HepG2 (cell line): Measurements from ENCODE around the gene HPS1. TPM values are rescaled to one million over a fixed set of nuclear protein-coding genes. Genes with fewer than 3 reads are reported as not detected.

Experiments
- ATAC-seq: fragments of 200-7000 bp; cut with Tn5 transposase; 3 replicates; pipeline ENCODE4 v1.9.1; 2020; ENCODE audit warnings: mild to moderate bottlenecking, moderate library complexity
- BruUV-seq: library from RNA; stranded (reverse); fragments of 400-500 nt; replicated peaks from 2 replicates; lab custom pipeline; 2021; lab: Mats Ljungman, UMichigan
- CTCF ChIA-PET: fragments of 300-600 bp; formaldehyde crosslinking; extraction: SDS; loops from one replicate; lab custom pipeline; 2021; ENCODE audit warnings: low total read pairs, inconsistent platforms, low intra/inter-chr PET ratio; lab: Yijun Ruan, JAX
- POLR2A ChIA-PET: fragments of 350-600 bp; sonication (Branson Sonifier 250); formaldehyde crosslinking; loops from one replicate; lab custom pipeline; 2020; ENCODE audit warnings: antibody characterized with exemption, inconsistent platforms; lab: Yijun Ruan, JAX
- DNase-seq: peaks from one replicate; pipeline ENCODE4 v3.0.0-alpha.2; 2015; ENCODE audit warnings: low spot score
- FAIRE-seq: peaks from 3 replicates; lab custom pipeline; 2011; peaks lifted over from hg19 to GRCh38; lab: Jason Lieb, UNC
- H2AFZ ChIP-seq: one replicate; pipeline ENCODE4 v1.6.1; 2011; ENCODE audit warnings: low read length, inconsistent platforms
- H3K27ac ChIP-seq: fragments of 300-600 bp; 3 replicates; pipeline ENCODE4 v1.8.0; 2011; ENCODE audit warnings: mixed run types, mild to moderate bottlenecking, mixed read lengths, low read length, inconsistent platforms; ENCODE audit not compliant: insufficient read depth; ENCODE audit errors: extremely low read length
- H3K27me3 ChIP-seq, 2 experiments: fragments of 200-600 bp in 1 of 2; 2 replicates in 1 of 2; 3 replicates in 1 of 2; pipeline versions ENCODE4 v1.6.0 to v1.8.0; 2011; ENCODE audit warnings: low read length in 2 of 2, mild to moderate bottlenecking in 2 of 2, moderate library complexity in 2 of 2, inconsistent platforms in 1 of 2; ENCODE audit not compliant: insufficient read depth in 2 of 2, control insufficient read depth in 1 of 2
- H3K36me3 ChIP-seq, 2 experiments: fragments of 200-600 bp in 1 of 2; replicated peaks in 1 of 2; 2 replicates in 1 of 2; 3 replicates in 1 of 2; pipeline versions ENCODE4 v1.5.1 to v1.8.0; 2011; ENCODE audit warnings: low read length in 2 of 2, inconsistent platforms in 1 of 2; ENCODE audit not compliant: insufficient read depth in 2 of 2, control insufficient read depth in 1 of 2
- H3K4me1 ChIP-seq: 2 replicates; pipeline ENCODE4 v1.5.1; 2012; ENCODE audit warnings: low read length, inconsistent platforms; ENCODE audit not compliant: insufficient read depth
- H3K4me2 ChIP-seq: 2 replicates; pipeline ENCODE4 v1.6.0; 2011; ENCODE audit warnings: low read depth, low read length, inconsistent platforms
- H3K4me3 ChIP-seq, 3 experiments: fragments of 200-600 bp in 1 of 3; sonication (generic), shearing (Covaris generic) in 1 of 3; replicated peaks in 1 of 3; 2 replicates each; pipeline ENCODE4 v1.5.1; 2011 to 2016; ENCODE audit warnings: low read length in 3 of 3, inconsistent platforms in 2 of 3, low read depth in 2 of 3, mild to moderate bottlenecking in 2 of 3, control low read depth in 1 of 3, mixed read lengths in 1 of 3; ENCODE audit not compliant: insufficient read depth in 1 of 3
- H3K79me2 ChIP-seq: one replicate; pipeline ENCODE4 v1.6.1; 2011; ENCODE audit warnings: low read length, inconsistent platforms; ENCODE audit not compliant: insufficient read depth
- H3K9ac ChIP-seq: 2 replicates; pipeline ENCODE4 v1.6.0; 2011; ENCODE audit warnings: mild to moderate bottlenecking, low read depth, low read length, inconsistent platforms; ENCODE audit not compliant: insufficient read depth
- H3K9me3 ChIP-seq: 2 replicates; pipeline ENCODE4 v1.5.1; 2012; ENCODE audit warnings: mild to moderate bottlenecking, low read length
- H4K20me1 ChIP-seq: 2 replicates; pipeline ENCODE4 v1.6.0; 2011; ENCODE audit warnings: inconsistent platforms, mild to moderate bottlenecking, low read length, moderate library complexity; ENCODE audit not compliant: insufficient read depth
- CEBPG ChIP-seq: IDR thresholded peaks from 2 replicates; pipeline ENCODE4 v1.6.1; 2016
- MLLT10 ChIP-seq: sonication (generic); formaldehyde crosslinking; IDR thresholded peaks from 2 replicates; pipeline ENCODE4 v1.4.0; 2020; ENCODE audit warnings: missing genetic modification reagents
- SIN3B ChIP-seq: fragments of 150-350 bp; IDR thresholded peaks from 2 replicates; pipeline ENCODE4 v1.6.1; 2014; ENCODE audit warnings: low read length
- ZNF160 ChIP-seq: sonication (generic); formaldehyde crosslinking; IDR thresholded peaks from 2 replicates; pipeline ENCODE4 v1.8.0; 2022; ENCODE audit warnings: mild to moderate bottlenecking, inconsistent platforms, missing genetic modification reagents
- WGBS: methylation state at CpG from one replicate; pipeline ENCODE4 v1.1.6; 2017; ENCODE audit warnings: low lambda C conversion rate; 5-methylcytosine and 5-hydroxymethylcytosine counted together
- in situ Hi-C: cut with HindIII; loops from 2 replicates; pipeline ENCODE4 v1.10.0; 2017; ENCODE audit warnings: low pct_unique_long_range_greater_than_20kb; ENCODE audit not compliant: extremely low pct_ligation_motif_present
- intact Hi-C: fragments of 100-400 bp; cut with micrococcal nuclease; formaldehyde crosslinking; loops from one replicate; pipeline ENCODE4 v1.10.0; 2022; ENCODE audit not compliant: unreplicated experiment
- polyA plus RNA-seq, 8 experiments: library from polyadenylated mRNA; depleted of rRNA in 3 of 8; stranded (reverse) in 7 of 8; unstranded in 1 of 8; fragments of >200 nt; fragmentation: Illumina TruSeq in 4 of 8; extraction: Trizol in 4 of 8; gene quantifications; 2 replicates each; pipeline versions ENCODE4 v1.2.1 to v1.2.3, GENCODE V29; 2011 to 2016; ENCODE audit warnings: low read depth in 4 of 8, missing spikeins in 1 of 8, mixed read lengths in 1 of 8; ENCODE audit not compliant: insufficient read depth in 1 of 8
- total RNA-seq, 5 experiments: library from RNA; depleted of rRNA; stranded (reverse); fragments of >200 nt; fragmentation: Illumina TruSeq; extraction: Trizol; gene quantifications; 2 replicates each; pipeline ENCODE4 v1.2.3, GENCODE V29; 2016; ENCODE audit warnings: low read depth in 1 of 5
- TF ChIP-seq, protein P1 (sequence below), 2 experiments: sonication (generic) in 1 of 2; formaldehyde crosslinking in 1 of 2; IDR thresholded peaks; 2 replicates each; pipeline versions ENCODE4 v1.4.0 to v1.6.1; 2016 to 2020; ENCODE audit warnings: borderline replicate concordance in 1 of 2, low read depth in 1 of 2, mild to moderate bottlenecking in 1 of 2, missing genetic modification reagents in 1 of 2

The HPS1 gene
- total and polyA plus RNA-seq, 2 of the 13 experiments (the other 11 are each of a cell fraction or from before 2014, with no cell fraction given): 24.6 to 25.8 TPM

DNA sequence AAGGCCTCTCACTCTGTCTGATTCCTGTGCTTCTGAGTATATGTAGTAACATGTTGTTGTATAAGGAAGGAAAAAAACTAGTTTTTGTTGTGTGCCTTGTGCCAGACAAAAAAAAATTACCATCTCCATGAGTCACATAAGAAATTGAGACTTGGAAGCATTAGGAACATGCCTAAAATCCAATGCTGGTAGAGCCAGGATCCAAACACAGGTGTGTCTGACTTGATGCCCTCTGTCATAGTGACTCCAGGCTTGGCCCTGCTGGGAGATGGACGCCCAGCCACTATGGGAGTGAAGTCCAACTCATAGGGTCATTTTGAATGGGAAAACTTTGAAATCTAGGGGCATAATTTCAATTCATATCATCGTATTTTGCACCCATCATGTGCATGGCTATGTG lies 69.7 kb downstream of the HPS1 start:
- no peaks in the 10 kb centered on the region for H3K36me3 ChIP-seq
- ChIA-PET POLR2A (no interaction called here), CTCF (no interaction called here)
- no peak overlapping the region for H3K4me3 ChIP-seq
- no peaks in the 10 kb centered on the region for H3K79me2 ChIP-seq
- in situ Hi-C loops (no loop called here), intact Hi-C loops (no loop called here)
- FAIRE-seq (no peak), DNase-seq (no peak), ATAC-seq (no peak)
- 0% methylated on average over 2 of the region's 2 CpGs for WGBS
- H2AFZ ChIP-seq: no peak overlapping the region
- TF ChIP-seq, protein P1, sequence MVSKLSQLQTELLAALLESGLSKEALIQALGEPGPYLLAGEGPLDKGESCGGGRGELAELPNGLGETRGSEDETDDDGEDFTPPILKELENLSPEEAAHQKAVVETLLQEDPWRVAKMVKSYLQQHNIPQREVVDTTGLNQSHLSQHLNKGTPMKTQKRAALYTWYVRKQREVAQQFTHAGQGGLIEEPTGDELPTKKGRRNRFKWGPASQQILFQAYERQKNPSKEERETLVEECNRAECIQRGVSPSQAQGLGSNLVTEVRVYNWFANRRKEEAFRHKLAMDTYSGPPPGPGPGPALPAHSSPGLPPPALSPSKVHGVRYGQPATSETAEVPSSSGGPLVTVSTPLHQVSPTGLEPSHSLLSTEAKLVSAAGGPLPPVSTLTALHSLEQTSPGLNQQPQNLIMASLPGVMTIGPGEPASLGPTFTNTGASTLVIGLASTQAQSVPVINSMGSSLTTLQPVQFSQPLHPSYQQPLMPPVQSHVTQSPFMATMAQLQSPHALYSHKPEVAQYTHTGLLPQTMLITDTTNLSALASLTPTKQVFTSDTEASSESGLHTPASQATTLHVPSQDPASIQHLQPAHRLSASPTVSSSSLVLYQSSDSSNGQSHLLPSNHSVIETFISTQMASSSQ (IDR thresholded peaks at IDR 0.05; ENCODE audit: low read depth): no peak
- TF ChIP-seq, protein P1 (CRISPR knock-in tag; IDR thresholded peaks at IDR 0.05; ENCODE audit: borderline replicate concordance): no peak
- no peak for TF ChIP-seq CEBPG (CRISPR knock-in tag)
- TF ChIP-seq SIN3B: no peak
- no peak for TF ChIP-seq ZNF160 (CRISPR knock-in tag)
- no peak for TF ChIP-seq MLLT10 (CRISPR knock-in tag)
- peaks cover 7% of the 10 kb centered on the region; the same call in 1 of the 2 replicates for H3K9me3 ChIP-seq
- H3K4me2 ChIP-seq: no peak overlapping the region
- no peak overlapping the region for H3K27ac ChIP-seq
- no TSS peak for BruUV-seq
- no peaks in the 10 kb centered on the region for H3K4me1 ChIP-seq
- no peak overlapping the region for H3K9ac ChIP-seq
- H4K20me1 ChIP-seq: no peaks in the 10 kb centered on the region
- H3K27me3 ChIP-seq: peaks cover 5 to 25% of the 10 kb centered on the region in 2 experiments; a peak in 3 of 5 replicates
